ENCODE results near the gene RPL13A. TPM values are rescaled to one million over a fixed set of nuclear protein-coding genes. Genes with fewer than 3 reads are reported as not detected.
A peak's percentile ranks its signal among the peaks of the same experiment; 100 is the strongest.
"Not testable (repeated sequence)": the region's sequence is repeated elsewhere in the genome, so short reads cannot be mapped to it uniquely, and the experiment has no call there.

The RPL13A gene
- polyA plus RNA-seq, 3 donors = 2,089 to 2,580 (median 2,270) TPM

DNA sequence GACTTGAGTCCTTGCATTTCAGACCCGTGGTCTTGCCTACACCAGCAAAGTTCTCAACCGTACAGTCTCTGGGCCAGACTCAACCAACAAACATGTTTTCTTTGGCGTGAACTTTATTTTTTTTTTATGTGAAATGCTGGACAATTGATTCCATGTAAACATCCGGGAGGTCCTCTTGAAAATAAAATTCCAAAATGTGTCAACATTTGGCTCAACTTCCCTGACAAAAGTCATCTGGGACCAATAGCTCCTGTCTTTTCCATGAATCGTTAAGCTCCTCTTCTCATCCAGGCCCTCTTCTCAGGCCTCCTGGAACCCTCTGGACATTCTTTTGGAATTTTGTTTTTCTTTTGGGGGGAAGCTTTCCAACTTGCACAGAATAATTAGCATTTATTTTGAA, 31.6 kb upstream of the RPL13A start:
- DNase-seq (ENCODE audit: low read depth in 3 of 3, low spot score in 2 of 3) = peak in 1 of 3 donors; percentile 67

GRCh38 chr19:49456326-49456725, 31.1 kb upstream of the RPL13A start:
- no peak for DNase-seq (ENCODE audit: low read depth in 3 of 3, low spot score in 2 of 3)

DNA sequence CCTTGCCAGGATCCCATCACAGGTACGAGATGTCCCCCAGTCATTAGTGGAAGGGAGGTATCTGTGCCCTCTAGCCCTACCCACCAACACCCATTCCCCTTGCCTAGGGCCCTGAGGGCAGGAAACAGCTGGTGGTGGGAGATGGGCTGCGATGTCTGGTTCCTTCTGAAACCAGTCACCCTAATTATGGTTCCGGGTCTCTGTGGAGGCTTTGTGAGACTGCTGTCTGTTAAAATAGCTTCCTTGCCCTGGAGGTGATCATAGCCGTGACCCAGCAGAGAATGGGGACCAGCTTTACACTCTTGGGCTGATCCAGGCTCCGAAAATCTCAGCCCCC, 28.9 kb upstream of the RPL13A start:
- DNase-seq (ENCODE audit: low read depth in 3 of 3, low spot score in 2 of 3) = no peak

- DNase-seq (ENCODE audit: low read depth in 3 of 3, low spot score in 2 of 3) = no peak
Measured at GRCh38 chr19:49459388-49459787, 28.0 kb upstream of the RPL13A start.

GRCh38 chr19:49461130-49461529, 26.3 kb upstream of the RPL13A start:
- DNase-seq (ENCODE audit: low read depth in 3 of 3, low spot score in 2 of 3) = not testable (repeated sequence)

GRCh38 chr19:49461656-49462055, 25.8 kb upstream of the RPL13A start:
- no peak for DNase-seq (ENCODE audit: low read depth in 3 of 3, low spot score in 2 of 3)

DNA sequence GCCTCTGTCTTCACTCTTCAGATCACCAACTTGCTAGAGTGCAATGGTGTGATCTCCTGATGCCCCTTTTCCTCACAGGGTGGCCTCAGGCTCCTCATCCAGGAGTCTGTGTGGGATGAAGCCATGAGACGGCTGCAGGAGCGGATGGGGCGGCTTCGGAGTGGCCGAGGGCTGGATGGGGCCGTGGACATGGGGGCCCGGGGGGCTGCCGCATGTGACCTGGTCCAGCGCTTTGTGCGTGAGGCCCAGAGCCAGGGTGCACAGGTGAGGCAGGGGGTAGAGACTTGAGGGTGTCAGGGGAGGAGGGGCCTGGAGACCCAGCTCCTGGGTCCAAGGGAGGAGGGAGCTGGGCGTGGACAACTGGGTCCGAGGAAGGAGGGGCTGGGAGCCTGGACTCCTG, 24.9 kb upstream of the RPL13A start:
- DNase-seq (ENCODE audit: low read depth in 3 of 3, low spot score in 2 of 3) = no peak

DNA sequence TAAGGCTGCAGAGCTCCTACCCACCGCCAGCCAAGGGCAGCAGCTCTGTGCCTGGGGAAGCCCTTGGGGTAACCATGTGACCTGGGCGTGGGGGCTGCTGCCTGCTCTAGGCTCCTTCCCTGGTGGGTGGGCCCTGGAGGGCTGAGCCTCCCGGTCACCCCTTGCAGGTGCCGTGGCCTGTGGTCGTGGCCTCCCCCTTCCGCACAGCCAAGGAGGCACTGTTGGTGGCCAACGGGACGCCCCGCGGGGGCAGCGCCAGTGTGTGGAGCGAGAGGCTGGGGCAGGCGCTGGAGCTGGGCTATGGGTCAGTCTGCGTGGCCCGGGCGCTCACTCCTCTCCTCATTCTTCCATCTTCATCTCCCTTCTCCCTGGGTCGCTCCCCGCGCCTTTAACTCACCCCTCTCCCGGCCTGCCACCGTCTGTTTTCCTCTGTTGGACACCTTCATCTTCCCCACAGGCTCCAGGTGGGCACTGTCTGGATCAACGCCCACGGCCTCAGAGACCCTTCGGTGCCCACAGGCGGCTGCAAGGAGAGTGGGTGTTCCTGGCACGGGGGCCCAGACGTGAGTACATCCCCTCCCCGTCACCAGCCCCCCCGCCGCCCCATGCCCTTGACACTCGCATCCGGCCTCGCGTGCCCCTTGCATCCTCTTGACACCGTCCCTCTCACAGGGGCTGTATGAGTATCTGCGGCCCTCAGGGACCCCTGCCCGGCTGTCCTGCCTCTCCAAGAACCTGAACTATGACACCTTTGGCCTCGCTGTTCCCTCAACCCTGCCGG, 23.3 kb upstream of the RPL13A start:
- DNase-seq (ENCODE audit: low read depth in 3 of 3, low spot score in 2 of 3) = no peak

DNA sequence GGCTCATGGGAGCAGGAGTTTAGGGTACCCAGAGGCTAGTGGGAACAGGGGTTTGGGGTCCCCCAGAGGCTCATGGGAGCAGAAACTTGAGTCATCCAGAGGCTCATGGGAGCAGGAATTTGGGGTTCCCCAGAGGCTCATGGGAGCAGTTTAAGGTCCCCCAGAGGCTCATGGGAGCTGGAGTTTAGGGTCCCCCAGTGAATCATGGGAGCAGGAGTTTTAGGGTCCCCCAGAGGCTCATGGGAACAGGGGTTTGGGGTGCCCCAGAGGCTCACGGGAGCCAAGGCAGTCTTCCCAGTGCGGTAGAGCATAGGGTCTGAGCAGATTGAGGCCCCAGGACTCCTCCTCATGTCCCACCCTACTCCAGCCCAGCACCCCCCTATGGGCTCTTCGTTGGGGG, 22.0 kb upstream of the RPL13A start:
- DNase-seq (ENCODE audit: low read depth in 3 of 3, low spot score in 2 of 3) = no peak

- DNase-seq (ENCODE audit: low read depth in 3 of 3, low spot score in 2 of 3) = no peak
Measured at GRCh38 chr19:49468199-49468598, 19.2 kb upstream of the RPL13A start.

- DNase-seq (ENCODE audit: low read depth in 3 of 3, low spot score in 2 of 3) = no peak
Measured at GRCh38 chr19:49468746-49469447, 18.5 kb upstream of the RPL13A start.

DNA sequence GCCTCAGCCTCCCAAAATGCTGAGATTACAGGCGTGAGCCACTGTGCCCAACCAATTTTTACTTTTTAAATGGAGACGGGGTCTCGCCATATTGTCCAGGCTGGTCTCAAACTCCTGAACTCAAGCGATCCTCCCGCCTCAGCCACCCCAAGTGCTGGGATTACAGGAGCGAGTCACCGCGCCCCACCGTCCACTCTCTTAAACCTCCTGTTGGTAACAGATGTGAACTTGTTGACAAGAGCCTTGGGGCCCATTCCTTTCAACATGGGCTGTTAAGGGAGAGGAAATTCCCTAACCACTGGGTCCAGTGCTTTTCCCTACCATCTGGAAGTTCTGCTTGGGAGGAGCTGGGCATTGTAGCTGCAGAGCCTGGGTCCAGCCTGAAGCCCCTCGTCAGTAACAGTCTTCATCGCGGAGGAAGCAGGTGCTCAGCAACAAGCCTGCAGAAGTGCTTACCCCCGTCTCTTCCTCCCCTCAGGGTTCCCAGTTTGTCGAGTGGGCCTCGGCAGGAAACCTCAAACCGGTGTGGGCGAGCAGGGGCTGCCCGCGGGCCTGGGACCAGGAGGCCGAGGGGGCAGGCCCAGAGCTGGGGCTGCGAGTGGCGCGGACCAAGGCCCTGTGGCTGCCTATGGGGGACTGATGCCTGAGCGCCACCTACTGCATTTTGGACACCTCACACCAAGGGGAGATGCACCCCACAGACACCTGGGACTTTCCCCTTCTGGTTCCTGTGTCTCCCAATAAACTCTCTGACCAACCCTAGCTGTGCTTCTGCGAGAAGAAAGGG, 17.4 kb upstream of the RPL13A start:
- no peak for DNase-seq (ENCODE audit: low read depth in 3 of 3, low spot score in 2 of 3)

DNA sequence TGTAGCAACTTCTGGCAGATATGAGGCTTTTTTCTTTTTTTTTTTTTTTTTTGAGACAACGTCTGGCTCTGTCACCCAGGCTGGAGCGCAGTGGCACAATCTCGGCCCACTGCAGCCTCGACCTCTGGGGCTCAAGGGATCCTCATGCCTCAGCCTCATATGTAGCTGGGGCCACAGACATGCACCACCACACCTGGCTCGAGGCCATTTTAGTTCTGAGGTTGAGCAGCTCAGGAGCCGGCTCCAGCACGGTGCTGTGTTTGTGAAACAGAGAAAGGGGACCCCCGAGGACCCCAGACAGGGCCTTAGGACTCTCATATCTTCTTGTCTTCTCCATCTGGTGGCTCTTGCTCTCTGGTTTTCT, 16.8 kb upstream of the RPL13A start:
- no peak for DNase-seq (ENCODE audit: low read depth in 3 of 3, low spot score in 2 of 3)

DNA sequence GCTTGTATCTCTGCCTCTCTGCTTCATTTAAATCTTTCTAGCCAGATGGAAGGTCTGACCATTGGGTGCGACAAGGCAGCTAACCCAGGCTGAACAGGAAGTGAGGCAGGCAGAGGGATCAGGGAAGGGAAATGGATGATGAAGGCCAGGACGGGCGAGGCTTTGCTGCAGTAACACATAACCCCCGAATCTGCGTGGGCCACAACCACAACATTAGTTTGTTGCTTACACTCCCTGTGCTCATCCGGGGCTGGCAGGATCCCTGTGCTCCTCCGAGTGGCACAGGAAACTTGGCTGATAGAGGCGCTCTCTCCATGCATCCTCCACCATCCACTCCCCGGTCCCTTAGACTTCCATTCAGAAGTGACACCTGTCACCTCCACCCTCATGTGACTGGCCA, 14.5 kb upstream of the RPL13A start:
- no peak for DNase-seq (ENCODE audit: low read depth in 3 of 3, low spot score in 2 of 3)

- not testable (repeated sequence) for DNase-seq (ENCODE audit: low read depth in 3 of 3, low spot score in 2 of 3)
Measured at GRCh38 chr19:49473501-49473867, 13.9 kb upstream of the RPL13A start.

DNA sequence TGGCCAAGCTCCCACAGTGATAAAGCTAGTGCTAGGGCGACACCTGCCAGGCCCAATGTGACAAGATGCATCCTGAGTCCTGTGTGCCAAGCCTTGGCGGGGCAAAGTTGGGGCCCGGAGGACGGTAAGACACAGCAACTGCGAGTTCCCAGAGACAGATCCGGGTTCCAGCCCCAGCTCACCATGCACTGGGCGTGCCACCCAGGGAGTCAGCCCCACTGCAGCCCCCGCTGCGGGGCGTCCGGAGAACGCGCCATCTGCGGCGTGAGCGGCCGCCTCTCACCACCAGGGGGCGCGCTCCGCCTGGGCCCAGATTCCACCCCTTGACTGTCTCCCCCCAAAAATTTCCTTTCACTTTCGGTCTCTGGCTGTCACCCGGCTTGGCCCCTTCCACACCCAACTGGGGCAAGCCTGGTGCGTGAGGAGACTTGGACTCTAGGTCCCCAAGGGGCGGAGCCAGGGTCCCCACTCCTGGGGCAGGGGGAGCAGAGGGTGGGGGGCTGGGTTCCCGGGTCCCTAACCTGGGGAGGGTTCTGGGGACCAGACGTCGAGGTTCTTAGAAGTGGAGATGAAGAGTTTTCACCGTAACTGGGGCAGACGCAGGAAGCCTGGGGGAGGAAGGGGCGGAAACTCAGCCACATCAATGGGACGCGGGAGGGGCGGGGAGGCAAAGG, 13.4 kb upstream of the RPL13A start, which contains the start of gene FLT3LG:
Gene FLT3LG (plus strand): TSS at position 348 of the 674 bp plus-strand sequence. CDS start 425 bp downstream, outside the sequence.
- no peak for DNase-seq (ENCODE audit: low read depth in 3 of 3, low spot score in 2 of 3)

GRCh38 chr19:49474542-49474924, 12.9 kb upstream of the RPL13A start:
- DNase-seq (ENCODE audit: low read depth in 3 of 3, low spot score in 2 of 3) = no peak

DNA sequence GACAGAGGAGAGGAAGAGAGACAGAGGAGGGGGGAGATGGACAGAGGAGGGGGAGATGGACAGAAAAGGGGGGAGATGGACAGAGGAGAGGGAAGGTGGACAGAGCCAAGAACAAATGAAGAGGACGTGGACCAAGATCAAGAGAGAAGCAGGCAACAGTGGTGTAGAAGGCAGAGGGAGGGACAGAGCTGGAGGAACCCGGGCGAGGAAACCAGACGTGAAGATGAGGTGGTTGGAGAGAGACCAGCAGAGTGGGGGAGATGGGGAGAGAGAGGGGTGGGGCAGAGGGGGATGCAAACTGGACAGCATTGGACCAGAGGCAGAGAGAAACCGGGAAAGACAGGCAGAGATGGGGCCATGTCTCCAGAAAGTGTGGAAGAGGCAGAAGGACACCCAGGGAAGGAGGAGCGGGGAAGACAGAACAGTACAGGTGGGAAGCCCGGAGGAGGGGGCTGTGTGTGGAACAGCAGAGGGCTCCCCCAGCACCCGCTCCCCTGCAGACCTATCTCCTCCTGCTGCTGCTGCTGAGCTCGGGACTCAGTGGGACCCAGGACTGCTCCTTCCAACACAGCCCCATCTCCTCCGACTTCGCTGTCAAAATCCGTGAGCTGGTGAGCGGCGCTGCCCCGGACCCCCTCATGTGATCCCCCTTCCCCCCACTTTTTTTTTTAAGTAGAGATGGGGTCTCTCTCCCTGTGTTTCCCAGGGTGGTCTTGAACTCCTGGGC, 12.1 kb upstream of the RPL13A start:
- no peak for DNase-seq (ENCODE audit: low read depth in 3 of 3, low spot score in 2 of 3)

- no peak for DNase-seq (ENCODE audit: low read depth in 3 of 3, low spot score in 2 of 3)
Measured at GRCh38 chr19:49475995-49476880, 11.2 kb upstream of the RPL13A start.

Measured in right renal cortex interstitium (tissue), 3 donors.